BJ (cell line): ENCODE results near the gene BRPF1. TPM values are rescaled to one million over a fixed set of nuclear protein-coding genes. Genes with fewer than 3 reads are reported as not detected.

Source experiments
- CTCF ChIA-PET: fragments of 350-600 bp; formaldehyde crosslinking; extraction: SDS; loops from one replicate; lab custom pipeline; 2021; ENCODE audit warnings: antibody characterized with exemption, inconsistent platforms; lab: Yijun Ruan, JAX
- POLR2A ChIA-PET: fragments of 300-600 bp; sonication (Branson Sonifier 250); formaldehyde crosslinking; extraction: SDS; loops from one replicate; lab custom pipeline; 2021; ENCODE audit warnings: antibody characterized with exemption; lab: Charles Lee
- DNase-seq: peaks from one replicate; pipeline ENCODE4 v3.0.0-alpha.2; 2011; ENCODE audit warnings: low read depth
- H3K27me3 ChIP-seq: 2 replicates; pipeline ENCODE4 v1.6.0; 2011; ENCODE audit warnings: low read length; ENCODE audit not compliant: control insufficient read depth, insufficient read depth
- H3K36me3 ChIP-seq: 2 replicates; pipeline ENCODE4 v1.5.1; 2011; ENCODE audit warnings: low read length; ENCODE audit not compliant: control insufficient read depth, insufficient read depth
- H3K4me3 ChIP-seq: 2 replicates; pipeline ENCODE4 v1.5.1; 2011; ENCODE audit warnings: low read depth, mild to moderate bottlenecking, control low read depth, low read length
- polyA plus RNA-seq: library from polyadenylated mRNA; depleted of rRNA; stranded (reverse); fragments of >200 nt; gene quantifications from 2 replicates; pipeline ENCODE4 v1.2.3, GENCODE V29; 2011
- TF ChIP-seq, protein P1 (sequence below): IDR thresholded peaks from 2 replicates; pipeline ENCODE4 v1.5.1; 2011; ENCODE audit warnings: low read depth, mild to moderate bottlenecking, control low read depth, inconsistent platforms, low read length, moderate library complexity; ENCODE audit not compliant: insufficient read depth

The BRPF1 gene
- polyA plus RNA-seq, 1 experiment = 10.0 TPM

DNA sequence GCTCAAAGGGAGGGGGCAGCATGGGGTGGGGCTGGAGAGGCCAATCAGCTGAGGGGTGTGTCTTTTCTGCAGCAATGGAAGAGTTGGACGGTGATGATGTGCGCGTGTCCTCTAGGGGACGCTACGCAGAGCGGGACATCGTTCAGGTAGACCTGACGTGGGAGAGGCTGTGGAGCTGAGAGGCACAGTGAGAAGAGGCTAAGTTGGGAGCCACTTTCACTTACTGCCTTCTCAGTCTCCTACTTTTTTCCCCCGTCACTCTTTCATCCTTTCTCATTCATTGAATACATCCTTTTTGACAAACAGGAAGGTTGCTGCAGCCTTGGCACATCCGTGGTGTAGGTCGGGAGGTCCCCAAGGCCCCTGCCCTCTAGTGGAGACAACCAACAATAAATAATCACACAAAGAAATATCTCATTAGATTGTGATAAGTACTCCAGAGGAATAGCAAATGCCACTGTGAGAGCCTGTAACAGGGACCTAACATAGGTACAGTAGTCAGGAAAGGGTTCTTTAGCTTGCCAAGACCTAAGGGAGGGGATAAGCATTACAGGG is 4.4 kb upstream of the BRPF1 start:
- H3K27me3 ChIP-seq = no peaks in the 10 kb centered on the region
- no peak for DNase-seq
- no peak overlapping the region for H3K4me3 ChIP-seq
- TF ChIP-seq, protein P1, sequence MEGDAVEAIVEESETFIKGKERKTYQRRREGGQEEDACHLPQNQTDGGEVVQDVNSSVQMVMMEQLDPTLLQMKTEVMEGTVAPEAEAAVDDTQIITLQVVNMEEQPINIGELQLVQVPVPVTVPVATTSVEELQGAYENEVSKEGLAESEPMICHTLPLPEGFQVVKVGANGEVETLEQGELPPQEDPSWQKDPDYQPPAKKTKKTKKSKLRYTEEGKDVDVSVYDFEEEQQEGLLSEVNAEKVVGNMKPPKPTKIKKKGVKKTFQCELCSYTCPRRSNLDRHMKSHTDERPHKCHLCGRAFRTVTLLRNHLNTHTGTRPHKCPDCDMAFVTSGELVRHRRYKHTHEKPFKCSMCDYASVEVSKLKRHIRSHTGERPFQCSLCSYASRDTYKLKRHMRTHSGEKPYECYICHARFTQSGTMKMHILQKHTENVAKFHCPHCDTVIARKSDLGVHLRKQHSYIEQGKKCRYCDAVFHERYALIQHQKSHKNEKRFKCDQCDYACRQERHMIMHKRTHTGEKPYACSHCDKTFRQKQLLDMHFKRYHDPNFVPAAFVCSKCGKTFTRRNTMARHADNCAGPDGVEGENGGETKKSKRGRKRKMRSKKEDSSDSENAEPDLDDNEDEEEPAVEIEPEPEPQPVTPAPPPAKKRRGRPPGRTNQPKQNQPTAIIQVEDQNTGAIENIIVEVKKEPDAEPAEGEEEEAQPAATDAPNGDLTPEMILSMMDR = peak; percentile 19
- no peaks in the 10 kb centered on the region for H3K36me3 ChIP-seq
- ChIA-PET CTCF (interaction anchor here (1.4 kb wide), 1 partner anchor 11 kb away, joined by 6 read pairs; no protein-coding TSS in a partner anchor), POLR2A (no interaction called here)

DNA sequence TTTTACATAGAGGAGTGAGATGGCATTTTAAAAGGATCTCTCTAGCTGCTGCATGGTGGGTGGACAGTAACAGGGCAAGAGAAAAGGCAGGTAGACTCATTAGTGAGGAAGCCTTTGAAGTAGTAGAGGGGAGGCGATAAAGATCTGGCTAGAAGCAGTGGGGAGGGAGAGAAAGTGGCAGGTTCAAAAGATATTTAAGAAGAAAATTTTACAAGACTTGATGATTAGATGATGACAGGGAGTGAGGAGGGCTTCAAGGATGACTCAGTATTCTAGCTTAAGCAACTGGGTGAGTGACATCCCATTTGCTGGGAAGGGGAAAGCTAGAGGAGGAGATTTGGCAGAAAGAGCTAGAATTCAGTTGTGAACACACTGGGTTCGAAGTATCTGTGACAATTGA is 3.8 kb upstream of the BRPF1 start:
- ChIA-PET POLR2A (no interaction called here), CTCF (interaction anchor here (1.4 kb wide), 1 partner anchor 12 kb away, joined by 6 read pairs; no protein-coding TSS in a partner anchor)
- H3K4me3 ChIP-seq = no peak overlapping the region
- no peak for DNase-seq
- no peaks in the 10 kb centered on the region for H3K36me3 ChIP-seq
- no peaks in the 10 kb centered on the region for H3K27me3 ChIP-seq
- TF ChIP-seq, protein P1 = no peak

DNA sequence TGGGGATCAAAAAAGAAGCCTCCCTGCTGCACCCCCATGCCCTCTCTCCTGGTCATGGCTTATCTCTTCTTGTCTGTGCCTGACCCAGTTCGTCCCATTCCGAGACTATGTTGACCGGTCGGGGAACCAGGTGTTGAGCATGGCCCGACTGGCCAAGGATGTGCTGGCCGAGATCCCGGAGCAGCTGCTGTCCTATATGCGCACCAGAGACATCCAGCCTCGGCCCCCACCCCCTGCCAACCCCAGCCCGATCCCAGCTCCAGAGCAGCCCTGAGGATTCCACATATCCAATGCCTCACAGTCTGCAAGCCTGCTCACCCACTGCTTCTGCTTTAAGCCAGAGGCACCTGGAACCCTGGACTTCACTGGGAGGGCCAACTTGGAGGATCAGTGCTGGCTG is 2.1 kb upstream of the BRPF1 start:
- Histone ChIP-seq H3K27me3 (no peaks in the 10 kb centered on the region), H3K4me3 (no peak overlapping the region), H3K36me3 (peaks cover 3% of the 10 kb centered on the region; the same call in 1 of the 2 replicates)
- DNase-seq = no peak
- POLR2A ChIA-PET = no interaction called here
- TF ChIP-seq, protein P1 = no peak
- CTCF ChIA-PET = interaction anchor here (1.0 to 4.5 kb wide), 2 partner anchors 11 to 14 kb away, joined by 3 to 22 read pairs; no protein-coding TSS in a partner anchor

DNA sequence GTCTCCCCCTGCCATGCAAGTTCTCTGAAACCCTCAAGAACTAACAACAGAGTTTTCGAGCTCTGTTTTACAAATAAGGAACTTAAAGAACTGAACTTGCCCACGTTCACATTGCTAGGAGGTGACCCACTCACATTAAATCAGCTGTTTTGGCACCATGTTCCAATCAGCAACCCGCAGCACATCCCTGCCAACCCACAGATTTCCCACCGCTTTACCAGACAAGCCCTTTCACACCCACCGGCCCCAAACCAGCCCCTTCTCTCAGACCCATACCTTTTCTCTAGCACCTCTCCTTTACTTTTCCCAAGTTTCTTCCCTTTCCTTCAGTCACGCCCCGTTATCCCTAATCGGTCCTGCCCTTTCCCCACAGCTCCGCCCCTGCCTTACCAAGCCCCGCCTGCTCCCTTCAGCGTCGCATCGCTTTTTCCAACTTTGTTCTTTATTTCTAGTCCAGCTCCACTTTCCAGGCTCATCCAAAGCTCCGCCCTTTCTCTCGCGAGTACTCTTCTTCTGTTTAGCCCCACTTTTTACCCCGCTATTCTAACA is 804 bp upstream of the BRPF1 start:
- ChIA-PET POLR2A (interaction anchor here (0.9 kb wide), 1 partner anchor 74 kb away, joined by 3 read pairs; no protein-coding TSS in a partner anchor), CTCF (interaction anchor here (1.0 to 4.5 kb wide), 2 partner anchors 12 to 15 kb away, joined by 3 to 22 read pairs; no protein-coding TSS in a partner anchor)
- no peak for DNase-seq
- TF ChIP-seq, protein P1 = no peak
- no peaks in the 10 kb centered on the region for H3K27me3 ChIP-seq
- H3K4me3 ChIP-seq = peak overlapping the region; percentile 46
- H3K36me3 ChIP-seq = peaks cover 8% of the 10 kb centered on the region

DNA sequence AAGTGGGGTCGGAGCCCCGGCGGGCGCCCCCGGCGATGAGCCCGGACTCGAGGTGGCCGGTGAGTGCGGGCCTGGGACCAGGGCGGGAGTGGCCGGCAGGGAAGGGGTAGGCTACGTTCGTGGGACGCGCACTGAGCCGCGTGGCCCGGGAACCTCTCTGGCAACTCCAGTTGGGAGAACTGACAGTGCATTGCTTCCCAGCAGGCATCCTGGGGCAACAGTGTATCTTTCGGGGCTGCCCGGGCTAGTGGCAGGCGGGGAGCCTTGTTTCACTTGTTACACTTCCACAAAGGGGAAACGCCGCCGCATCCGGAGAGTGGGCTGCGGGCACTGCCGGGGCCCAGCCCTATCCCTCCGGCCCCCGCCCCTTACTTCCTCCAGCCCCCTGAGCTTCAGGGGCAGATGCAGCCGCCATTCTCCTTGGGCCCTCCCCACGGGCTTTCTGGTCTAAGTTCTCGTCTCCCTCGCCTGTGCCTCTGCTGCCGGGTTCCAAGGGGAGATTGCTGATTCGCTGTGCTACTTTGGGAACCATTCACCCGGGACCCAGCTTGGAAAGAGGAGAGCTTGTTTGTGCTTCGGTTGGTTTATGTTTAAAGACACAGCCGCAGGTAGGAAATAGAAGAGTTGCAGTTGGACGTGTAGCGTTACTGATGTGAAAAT is 675 bp downstream of the BRPF1 start:
- H3K36me3 ChIP-seq = peaks cover 14% of the 10 kb centered on the region
- H3K4me3 ChIP-seq = peak overlapping the region; percentile 93
- no peaks in the 10 kb centered on the region for H3K27me3 ChIP-seq
- no peak for DNase-seq
- CTCF ChIA-PET = interaction anchor here (0.6 to 4.5 kb wide), 4 partner anchors 17 to 379 kb away, joined by 3 to 22 read pairs (median 3); partner anchors contain the start of gene OGG1
- POLR2A ChIA-PET = interaction anchor here (0.7 kb wide), 1 partner anchor 22 kb away, joined by 3 read pairs; no protein-coding TSS in a partner anchor
- TF ChIP-seq, protein P1 = no peak
